HG02981 (cell line): ENCODE results near the gene PROX2.

Source experiments
- ATAC-seq: cut with Tn5 transposase; IDR thresholded peaks from one replicate; pipeline ENCODE4 v1.9.1; 2021; ENCODE audit warnings: mild to moderate bottlenecking, moderate library complexity; ENCODE audit not compliant: unreplicated experiment

Gene PROX2

DNA sequence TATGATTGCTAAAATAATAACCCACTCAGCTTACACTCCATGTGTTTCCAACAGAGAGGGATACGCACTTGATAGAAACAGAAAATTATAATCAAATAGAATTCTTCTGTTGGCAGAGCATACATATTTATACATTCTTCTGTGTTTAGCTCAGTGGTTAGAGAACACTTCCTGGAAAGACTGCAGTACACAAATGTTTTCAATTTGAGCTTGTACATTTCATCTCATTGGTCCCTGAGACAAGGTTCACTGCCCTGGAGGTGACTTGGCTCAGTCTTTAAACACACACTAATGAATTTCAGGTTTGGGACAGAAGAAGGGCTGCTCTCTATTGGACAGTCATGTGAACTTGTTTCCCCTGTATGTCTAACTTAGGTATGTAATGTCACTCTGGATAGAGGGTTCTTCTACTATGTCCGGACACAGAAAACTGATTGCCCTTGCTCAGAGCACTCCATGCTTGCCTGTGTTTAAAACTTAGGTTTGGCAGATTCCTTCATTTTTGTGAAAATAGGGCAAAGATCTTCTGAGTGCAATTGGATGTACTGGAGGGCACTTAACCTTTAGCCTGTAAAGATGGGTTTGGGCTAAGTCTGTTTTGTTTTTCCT, 22.9 kb downstream of the PROX2 start:
- ATAC-seq, result no peak

DNA sequence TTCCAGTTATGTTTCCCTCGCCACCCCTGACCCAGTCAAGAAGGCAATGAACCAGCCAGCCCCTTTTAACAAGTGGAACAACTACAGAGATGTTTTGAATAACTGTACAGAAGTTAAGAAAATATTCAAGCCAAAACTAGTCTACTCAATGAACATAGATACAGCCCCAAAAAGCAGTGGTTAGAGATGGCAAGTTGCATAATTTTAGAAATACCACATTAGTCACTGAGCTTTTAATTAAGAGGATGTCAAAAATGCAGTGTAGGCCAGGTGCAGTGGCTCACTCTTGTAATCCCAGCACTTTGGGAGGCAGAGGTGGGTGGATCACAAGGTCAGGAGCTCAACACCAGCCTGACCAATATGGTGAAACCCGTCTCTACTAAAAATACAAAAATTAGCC, 27.2 kb downstream of the PROX2 start:
- ATAC-seq, result no peak

DNA sequence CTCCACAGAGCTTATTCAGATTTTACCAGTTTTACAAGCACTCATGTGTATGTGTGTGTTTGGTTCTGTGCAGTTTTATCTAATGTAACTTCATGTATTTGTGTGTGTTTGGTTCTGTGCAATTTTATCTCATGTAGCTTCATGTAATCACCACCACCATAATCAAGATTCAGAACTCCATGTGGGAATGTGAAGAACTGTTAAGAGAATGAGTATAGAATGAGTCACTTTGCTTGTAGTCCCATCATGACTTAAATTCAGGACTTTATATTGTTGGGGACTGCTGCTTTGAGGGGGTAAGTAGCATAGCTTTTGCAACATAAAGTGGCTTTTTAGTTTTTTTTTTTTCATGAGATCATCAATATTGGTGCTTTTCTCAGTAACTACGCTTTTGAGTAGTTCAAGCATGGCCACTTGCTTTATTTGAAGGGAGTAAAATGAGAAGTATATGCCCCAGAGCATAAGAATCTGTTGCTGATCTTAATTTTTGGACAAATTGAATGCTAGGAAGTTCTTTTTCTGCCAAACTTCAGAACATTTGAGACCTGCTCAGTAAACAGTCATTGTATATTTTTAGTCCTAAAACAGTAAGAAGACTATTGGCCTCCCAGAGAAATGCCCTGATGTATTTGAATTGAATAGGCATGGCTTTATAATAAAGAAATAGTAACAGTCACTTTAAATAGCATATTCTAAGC, 28.8 kb downstream of the PROX2 start:
- ATAC-seq, result no peak

DNA sequence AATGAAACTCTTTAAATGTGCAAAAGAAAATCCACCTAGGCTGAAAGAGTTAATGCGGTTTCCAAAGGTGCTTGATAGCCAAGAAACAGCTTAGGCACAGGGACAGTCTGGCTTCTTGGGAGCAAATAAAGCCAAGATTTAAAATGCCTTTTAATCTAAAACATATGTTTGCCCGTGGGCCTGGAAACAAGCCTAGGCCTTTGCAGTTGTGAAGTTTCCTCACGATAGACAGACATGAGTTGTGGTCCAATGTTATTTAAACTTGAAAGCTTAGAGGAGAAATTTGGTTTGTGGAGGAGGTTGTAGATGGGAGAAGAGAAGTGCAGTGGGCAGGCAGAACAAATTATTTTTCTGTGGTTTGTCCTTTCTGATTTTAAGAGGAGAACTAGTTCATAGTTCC, 29.8 kb downstream of the PROX2 start:
- ATAC-seq, result no peak

DNA sequence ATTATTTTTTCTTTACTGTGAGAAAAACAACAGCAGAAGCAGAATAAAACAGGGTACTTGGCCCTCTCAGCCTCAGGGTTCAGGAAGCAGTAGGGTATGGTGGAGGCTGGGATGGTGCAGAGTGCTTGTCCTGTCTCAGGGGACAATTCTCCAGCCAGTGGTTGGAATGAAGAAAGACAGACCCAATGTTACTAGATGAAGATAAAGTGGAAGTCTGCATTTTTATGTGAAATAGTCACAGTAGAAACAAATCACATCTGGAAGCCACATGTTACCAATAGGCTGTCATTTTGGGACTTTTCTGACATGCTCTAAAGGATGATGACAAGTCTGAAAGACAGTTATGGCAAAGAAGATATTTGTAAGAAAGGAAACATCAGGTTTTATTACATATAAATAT, 32.3 kb downstream of the PROX2 start:
- ATAC-seq, result no peak

DNA sequence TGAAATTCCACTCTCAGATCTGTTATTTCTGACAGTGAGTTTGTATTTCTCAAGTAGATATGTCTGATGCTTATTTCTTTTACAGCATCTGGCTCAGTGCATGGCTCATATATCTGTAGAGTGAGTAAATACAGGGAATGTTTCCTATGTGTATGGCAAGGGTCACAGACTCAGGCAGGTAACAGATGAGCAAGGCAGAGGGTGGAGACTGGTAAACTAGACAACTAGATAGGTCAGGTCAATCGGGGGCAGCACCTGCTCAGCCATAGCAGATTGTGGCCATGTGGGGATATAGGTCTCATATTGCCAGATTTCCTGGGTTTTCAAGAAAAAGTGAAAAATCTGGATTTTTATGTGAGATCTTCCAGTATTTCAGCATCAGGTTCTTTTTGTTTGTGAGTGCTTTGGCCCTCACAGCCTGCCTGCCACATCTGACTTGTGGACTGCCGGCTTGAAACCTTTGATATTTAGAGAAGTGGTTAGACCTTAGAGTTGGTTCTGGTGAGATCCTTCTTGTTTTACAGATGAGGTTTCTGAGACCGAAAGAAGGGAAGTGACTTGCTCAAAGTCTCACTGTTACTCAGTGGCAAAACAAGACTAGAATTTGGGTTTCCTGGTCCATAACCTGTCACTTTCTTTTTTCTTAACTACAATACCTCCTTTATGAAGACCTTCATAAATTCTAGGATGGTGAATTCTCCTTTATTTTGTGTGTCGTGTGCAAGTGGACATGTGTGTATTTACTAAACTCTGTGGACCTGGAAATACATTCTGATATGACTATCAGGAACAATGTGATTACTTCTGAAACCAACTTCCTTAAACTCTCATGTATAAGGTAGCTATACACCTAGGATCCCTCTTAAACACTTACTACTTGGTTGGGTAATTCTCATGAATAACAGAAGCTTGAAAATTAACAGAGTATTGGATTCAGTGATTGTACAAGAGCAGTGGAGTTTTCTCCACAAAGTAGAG, 34.4 kb downstream of the PROX2 start:
- peak; percentile 87 for ATAC-seq

DNA sequence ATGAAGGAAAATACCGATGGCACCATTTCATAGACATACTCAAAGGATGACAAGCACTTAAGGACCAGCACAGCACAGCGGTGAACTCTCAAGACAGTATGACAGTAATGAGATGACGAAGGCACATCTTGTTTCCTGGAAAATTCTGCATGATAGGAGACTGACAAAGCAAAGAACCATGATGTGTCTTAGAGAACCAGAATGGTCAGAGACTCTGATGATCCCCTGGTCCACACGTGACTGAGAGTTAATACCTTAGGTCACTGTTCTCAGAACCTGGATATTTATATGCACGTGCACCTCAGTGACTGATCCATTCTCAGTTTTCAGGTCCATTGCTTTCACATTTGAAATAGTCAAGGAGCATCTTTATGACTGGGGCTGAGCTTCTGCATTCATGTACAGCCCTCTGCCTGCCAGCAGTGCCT, 35.3 kb downstream of the PROX2 start:
- peak; percentile 47 for ATAC-seq

DNA sequence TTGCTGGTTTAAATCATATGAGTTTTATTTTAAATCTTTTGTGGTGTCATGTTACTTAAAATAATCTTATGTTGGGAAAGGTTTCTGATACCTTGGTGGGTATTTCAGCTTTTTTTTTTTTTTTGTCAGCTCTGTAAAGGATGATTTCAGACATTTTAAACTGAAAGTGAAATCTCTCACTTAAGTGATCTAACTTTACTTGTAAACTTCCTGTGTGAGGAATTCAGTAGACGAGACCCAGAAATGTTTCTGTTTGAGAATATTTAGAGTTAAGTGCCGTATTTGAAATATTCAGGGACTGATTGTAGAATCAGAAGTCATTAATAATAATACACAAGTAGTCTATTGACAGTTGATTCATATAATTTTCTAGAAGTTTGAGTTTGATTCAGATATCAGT, 37.8 kb downstream of the PROX2 start:
- ATAC-seq, result no peak

DNA sequence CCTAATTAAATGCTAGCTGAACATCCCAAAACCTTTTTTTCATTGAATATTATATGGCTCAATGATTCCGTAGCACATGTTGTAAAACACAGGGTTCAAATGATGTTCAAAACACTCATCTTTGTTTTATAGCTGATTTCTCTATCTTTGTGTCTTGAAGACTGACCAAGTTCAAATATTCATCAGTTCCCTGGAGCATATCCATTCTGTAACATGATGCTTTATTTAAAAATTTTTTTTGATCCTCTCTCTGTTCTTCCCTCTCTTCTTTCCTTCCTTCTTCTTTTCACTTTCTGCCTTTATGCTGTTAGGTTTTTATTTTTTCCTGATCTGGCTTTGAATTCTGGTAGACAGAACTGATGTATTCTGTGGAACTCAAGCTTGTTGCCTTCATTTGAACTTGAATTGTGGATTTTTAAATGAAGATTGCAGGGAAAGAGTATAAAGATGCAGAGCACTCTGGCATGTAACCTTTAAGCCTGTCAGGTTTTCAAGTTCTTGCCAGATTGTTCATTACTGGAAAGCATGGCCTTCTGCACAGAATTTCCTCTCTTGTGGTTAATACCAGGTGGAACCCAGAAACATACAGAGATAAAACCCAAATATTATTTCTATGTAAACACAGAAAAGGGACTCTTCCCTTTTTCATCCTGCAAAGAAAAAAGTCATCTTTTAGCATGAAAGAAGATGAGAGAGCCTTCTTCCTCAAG, 39.5 kb downstream of the PROX2 start:
- ATAC-seq, result no peak

DNA sequence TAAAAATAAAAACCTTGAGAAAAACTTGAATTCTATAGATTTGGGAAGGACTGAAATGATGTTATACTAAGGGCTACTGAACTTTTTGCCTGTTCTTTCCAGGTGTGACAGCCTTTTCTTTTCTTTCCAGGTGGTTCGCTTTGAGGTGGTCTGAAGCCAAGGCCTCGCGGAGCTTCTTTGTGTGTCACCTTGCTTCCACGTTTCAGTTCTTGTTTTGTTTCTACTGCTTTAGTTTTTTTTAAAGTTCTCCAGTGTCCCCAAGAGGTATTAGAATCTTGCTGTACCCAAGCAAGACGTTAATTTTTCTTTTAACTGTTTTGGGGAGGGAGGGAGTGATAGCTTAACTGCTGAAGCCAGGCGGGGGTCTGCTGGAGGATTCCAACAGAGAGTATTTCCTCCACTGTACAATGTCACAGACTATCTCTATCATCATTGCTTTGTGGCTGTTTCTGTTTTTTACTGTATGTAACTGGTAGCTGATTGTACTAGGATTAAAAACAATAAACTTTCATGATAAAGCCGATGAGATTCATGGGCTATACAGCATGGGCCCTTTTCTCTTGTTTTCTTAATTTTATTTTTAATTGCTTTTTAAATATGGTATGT, 40.2 kb downstream of the PROX2 start:
- ATAC-seq, result no peak

DNA sequence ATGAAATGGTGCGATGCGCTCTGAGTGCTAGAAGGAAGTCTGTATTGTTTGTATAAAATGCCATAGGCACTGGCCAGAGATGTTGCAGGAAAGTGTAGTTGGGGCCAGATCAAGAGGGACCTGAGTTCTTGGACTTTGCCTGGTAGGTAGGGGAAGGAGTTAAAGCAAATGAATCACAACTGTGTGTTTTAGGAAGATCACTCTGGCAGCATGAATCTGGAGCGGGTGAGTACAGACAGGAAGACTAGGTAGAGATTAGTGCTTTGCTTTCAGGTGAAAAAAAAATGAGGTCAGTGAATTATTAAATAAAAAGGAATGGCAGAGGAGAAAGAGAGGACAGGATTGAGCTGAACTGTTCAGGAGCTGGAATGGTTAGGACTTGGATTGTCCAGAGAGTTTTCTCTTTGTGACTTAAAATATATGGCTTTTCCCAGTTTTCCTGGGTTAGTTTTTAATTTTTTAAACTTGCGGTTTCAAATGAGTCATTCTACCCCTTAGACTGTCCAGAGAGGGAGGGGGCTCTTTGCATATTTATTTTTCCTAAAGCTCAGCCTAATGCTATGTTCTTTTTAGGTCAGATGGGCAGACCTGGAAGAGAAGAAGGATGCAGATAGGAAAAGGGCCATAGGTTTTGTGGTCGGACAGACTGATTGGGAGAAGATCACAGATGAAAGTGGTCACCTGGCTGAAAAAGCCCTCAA, 41.1 kb downstream of the PROX2 start:
- ATAC-seq, result no peak

DNA sequence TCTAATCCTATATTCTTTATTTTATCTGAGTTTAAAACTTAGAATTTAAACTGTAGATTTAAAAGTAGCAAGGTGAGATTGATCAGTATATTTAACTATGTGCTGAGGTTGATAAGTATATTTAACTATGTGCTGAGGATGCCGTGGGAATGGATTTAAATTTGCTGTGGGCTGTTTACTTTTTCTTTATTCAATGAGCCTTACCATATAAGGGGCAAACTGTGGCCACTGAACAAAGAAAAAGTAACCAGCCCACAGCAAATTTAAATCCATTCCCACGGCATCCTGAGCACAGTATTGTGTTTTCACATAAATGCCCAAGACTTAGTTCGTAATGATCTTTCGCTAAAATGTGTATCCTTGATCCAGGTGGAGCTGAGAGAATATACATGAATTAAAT, 43.1 kb downstream of the PROX2 start:
- no peak for ATAC-seq

DNA sequence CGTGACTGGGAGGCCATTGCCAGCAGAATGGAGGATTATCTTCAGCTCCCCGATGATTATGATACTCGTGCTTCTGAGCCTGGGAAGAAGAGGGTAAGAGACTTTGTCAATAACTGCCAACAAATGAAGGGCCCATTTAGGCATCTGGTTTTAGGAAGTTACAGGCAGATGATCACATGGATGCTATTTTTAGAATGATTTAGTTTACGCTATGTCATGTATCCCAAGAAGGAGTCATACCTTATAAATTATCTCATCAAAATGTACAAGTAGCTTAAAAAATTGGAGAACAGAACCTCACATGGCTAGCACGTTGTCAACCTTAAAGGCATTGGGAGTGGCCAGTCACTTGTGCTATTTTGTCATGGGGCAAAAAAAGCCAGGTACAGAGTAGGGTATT, 46.7 kb downstream of the PROX2 start:
- no peak for ATAC-seq

DNA sequence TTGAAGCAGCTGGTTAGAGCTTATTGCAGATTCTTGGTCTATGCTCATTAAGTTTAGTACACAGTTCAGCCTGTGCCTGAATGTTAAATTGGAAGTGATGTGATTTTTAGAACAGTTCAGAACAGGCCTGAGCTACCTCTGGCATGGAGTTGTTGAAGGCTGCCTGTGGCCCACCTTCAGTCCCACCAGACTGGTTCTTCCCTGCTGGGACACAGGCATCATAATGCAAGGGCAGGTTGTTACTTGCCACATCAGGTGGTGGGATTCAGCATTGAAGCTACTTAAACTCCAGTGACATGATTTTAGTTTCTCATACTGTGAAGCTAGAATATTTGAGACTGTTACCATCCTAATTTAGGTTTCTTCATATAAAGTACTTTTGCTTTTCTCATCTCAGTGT, 49.4 kb downstream of the PROX2 start:
- no peak for ATAC-seq
